BLaER1 treated with 17β-estradiol and CSF1 and Interleukin-3, amounts not matched to agents 10 nM and 100 nM (cell line): ENCODE measurements around the gene ARPC3.
A peak's percentile ranks its signal among the peaks of the same experiment; 100 is the strongest.
"Not testable (repeated sequence)": the region's sequence is repeated elsewhere in the genome, so short reads cannot be mapped to it uniquely, and the experiment has no call there.

ENCODE experiments used
- H3K27ac ChIP-seq, 11 experiments: shearing (Covaris generic); formaldehyde crosslinking; 2 replicates each; pipeline ENCODE4 v1.8.1; 2022
- H3K27me3 ChIP-seq, 11 experiments: shearing (Covaris generic); formaldehyde crosslinking; 2 replicates each; pipeline ENCODE4 v1.8.1; 2022
- H3K36me3 ChIP-seq, 11 experiments: shearing (Covaris generic); formaldehyde crosslinking; 2 replicates each; pipeline ENCODE4 v1.8.1; 2022
- H3K4me1 ChIP-seq, 10 experiments: shearing (Covaris generic); formaldehyde crosslinking; 2 replicates each; pipeline ENCODE4 v1.8.1; 2022
- H3K4me2 ChIP-seq, 11 experiments: shearing (Covaris generic); formaldehyde crosslinking; 2 replicates each; pipeline ENCODE4 v1.8.1; 2022
- H3K4me3 ChIP-seq, 10 experiments: shearing (Covaris generic); formaldehyde crosslinking; 2 replicates each; pipeline ENCODE4 v1.8.1; 2022
- H3K9ac ChIP-seq, 11 experiments: shearing (Covaris generic); formaldehyde crosslinking; 2 replicates each; pipeline ENCODE4 v1.8.1; 2022
- H3K9me3 ChIP-seq, 11 experiments: shearing (Covaris generic); formaldehyde crosslinking; replicated peaks in 1 of 11; 2 replicates each; pipeline ENCODE4 v1.8.1; 2022
- H4K20me1 ChIP-seq, 11 experiments: shearing (Covaris generic); formaldehyde crosslinking; 2 replicates each; pipeline ENCODE4 v1.8.1; 2022
- Cebpa-rat ChIP-seq, 11 experiments: shearing (Covaris generic); IDR thresholded peaks; 2 replicates each; pipeline ENCODE4 v1.8.1; 2022

Gene ARPC3

DNA sequence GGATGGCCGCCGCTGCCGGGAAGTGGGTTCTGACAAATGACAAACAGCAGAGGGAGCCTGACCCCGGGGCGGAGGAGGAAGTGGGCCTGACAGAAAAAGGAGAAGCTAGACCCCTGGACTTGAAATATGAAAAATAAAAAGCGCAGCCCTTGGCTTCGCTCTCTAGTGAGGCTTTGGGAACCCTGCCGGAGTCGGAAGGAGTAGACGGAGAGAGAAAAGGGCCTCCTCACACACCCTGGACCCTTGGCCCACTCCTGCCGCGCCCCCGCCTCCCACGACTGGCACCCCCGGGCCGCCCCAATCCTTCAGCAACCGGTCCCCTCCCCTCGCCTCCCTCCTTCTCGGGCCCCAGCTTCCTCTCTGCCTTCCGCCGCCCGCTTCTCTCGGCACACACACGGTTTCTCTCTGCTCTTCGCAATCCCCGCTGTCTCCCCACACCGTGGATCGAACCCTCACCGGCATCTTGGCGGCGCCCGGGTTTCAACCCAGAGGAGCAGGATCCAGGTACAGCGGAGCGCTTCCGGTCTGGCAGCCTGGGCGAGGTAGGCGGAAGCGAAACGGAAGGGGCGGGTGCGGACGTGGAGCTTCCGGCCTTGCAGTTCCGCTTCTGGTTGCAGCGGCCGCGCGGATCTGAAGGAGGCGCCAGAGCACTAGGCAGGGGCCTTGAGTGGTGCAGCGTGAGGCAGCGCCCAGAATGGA, at the start of gene ARPC3:
ARPC3 (minus strand) TSS at position 539 of the 699 bp plus-strand sequence; CDS start at position 462, 77 bp downstream.
- Histone ChIP-seq H3K4me3 (peak within 1 kb of the TSS; percentile 75 to 91 (median 79)), H3K27me3 (no peaks in the 10 kb centered on the region), H3K36me3 (peaks cover 46 to 86% (median 79%) of the 10 kb centered on the region in 11 experiments), H4K20me1 (peaks cover 32 to 46% (median 40%) of the 10 kb centered on the region in 11 experiments; a peak in 20 of 22 replicates), H3K4me1 (peaks cover 23 to 86% (median 65%) of the 10 kb centered on the region in 10 experiments), H3K9me3 (no peaks in the 10 kb centered on the region), H3K4me2 (peak within 1 kb of the TSS; percentile 88 to 99 (median 94)), H3K27ac (peak within 1 kb of the TSS; percentile 96 to 100 (median 99)), H3K9ac (peak within 1 kb of the TSS; percentile 94 to 100 (median 98))
- TF ChIP-seq Cebpa-rat (IDR thresholded peaks at IDR 0.05), result no peak

DNA sequence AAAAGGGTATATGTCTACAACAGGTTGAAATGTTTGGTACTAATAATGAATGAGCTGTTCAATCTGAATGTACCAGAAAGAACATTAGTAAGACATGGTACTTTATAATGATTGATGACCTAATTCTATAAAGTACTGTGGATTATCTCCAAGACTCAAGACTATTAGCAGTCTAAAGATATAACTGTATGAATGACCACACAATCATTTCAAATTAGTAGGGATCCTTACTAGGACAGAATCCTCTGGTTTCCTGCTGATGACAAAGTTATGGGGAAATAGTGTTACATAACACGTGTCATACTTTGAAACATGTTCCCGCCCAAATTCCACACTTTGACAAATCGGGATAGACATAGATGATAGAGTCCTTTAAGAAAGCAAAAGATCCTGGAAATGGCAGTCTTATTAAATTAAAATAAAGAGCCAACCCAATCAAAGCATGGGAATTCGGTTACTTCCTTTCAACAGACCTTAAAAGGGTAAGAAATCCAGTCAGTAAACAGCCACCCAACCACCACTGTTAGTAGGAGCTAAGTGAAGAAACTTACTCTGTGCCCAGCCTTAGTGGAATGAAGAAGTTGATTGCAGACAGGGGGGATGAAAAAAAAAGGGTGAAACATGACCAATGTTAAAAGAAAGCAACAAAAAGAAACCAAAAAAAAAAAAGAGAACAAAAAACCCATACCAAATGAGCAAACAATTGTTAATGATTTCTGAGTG, 49.0 kb upstream of the ARPC3 start:
- Histone ChIP-seq H3K4me3 (peak overlapping the region in 3 of 10 experiments; percentile 72 to 89 (median 85); a peak in 5 of 20 replicates), H3K27me3 (no peaks in the 10 kb centered on the region), H3K4me1 (peaks cover 21 to 41% (median 32%) of the 10 kb centered on the region in 10 experiments), H3K27ac (peak overlapping the region in 10 of 11 experiments; percentile 3 to 98 (median 98); a peak in 15 of 22 replicates), H4K20me1 (peaks cover 0 to 48% (median 5%) of the 10 kb centered on the region in 11 experiments; a peak in 8 of 22 replicates), H3K4me2 (peak overlapping the region in 9 of 11 experiments; percentile 6 to 97 (median 83); a peak in 14 of 22 replicates), H3K9ac (peak overlapping the region in 7 of 11 experiments; percentile 13 to 98 (median 52); a peak in 12 of 22 replicates), H3K36me3 (peaks cover 25 to 64% (median 43%) of the 10 kb centered on the region in 11 experiments), H3K9me3 (no peaks in the 10 kb centered on the region)
- no peak for TF ChIP-seq Cebpa-rat (IDR thresholded peaks at IDR 0.05)

DNA sequence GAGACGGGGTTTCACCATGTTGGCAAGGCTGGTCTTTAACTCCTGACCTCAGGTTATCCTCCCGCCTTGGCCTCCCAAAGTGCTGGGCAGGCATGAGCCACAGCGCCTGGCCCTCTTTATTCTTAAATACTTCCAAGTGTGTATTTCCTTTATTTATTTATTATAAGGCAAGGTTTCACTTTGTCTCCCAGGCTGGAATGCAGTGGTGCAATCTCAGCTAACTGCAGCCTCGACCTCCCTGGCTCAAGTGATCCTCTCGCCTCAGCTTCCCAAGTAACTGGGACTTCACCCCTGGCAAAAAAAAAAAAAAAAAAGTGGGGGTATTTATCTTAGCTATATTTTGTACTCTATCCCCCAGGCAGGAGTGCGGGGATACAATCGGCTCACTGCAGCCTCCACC, 25.3 kb upstream of the ARPC3 start:
- TF ChIP-seq Cebpa-rat (IDR thresholded peaks at IDR 0.05), result no peak
- Histone ChIP-seq H3K27me3 (no peaks in the 10 kb centered on the region), H3K27ac (no peak overlapping the region), H3K9ac (no peak overlapping the region), H3K4me1 (peaks cover 10 to 29% (median 20%) of the 10 kb centered on the region in 10 experiments; a peak in 19 of 20 replicates), H3K4me3 (no peak overlapping the region), H3K9me3 (no peaks in the 10 kb centered on the region), H4K20me1 (peaks cover 0 to 29% (median 6%) of the 10 kb centered on the region in 11 experiments; a peak in 8 of 22 replicates), H3K4me2 (no peak overlapping the region), H3K36me3 (peaks cover 19 to 100% (median 79%) of the 10 kb centered on the region in 11 experiments)

DNA sequence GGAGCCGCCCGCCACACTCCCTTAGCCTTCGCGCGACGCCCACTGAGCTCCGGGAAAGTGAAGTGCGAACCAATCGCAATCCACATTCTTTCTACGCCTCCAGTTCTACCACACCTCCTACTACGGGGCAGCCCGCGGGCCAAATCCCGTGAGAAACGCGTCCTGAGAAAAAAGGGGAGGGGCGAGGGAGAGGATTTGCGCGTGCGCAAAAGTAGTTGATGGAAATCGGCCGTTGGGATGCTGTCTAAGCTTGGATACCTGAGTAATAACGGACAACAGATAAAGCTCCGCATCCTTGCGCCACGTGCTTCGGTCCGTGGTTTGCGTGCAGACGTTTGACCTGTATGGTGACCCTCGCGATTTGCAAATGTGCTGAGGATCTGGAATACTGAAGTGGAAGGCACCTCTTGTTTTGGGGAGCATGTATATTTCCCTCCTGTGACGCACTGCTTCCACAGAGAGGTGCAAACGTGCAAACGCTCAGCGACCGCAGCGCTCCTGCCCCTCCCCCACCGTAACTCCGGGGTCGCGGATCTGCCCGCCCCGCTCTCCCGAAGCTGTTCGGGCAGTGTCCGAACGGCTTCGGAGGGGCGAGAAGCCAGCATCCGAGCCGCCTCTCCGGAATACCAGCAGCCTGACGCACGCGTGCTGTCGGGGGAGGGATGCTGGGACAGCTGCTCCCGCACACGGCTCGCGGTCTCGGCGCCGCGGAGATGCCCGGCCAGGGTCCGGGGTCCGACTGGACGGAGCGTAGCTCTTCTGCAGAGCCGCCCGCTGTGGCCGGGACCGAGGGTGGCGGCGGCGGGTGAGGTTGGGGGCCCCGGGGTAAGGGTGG, 18.3 kb upstream of the ARPC3 start, which contains the start of the genes FAM216A and GPN3:
FAM216A (plus strand) TSS at position 632 of the 835 bp plus-strand sequence; CDS start at position 663, 31 bp downstream.
GPN3 (minus strand) TSS at position 44 of the 835 bp plus-strand sequence. CDS start 54 bp downstream, outside the sequence.
- Histone ChIP-seq H3K4me2 (peak within 1 kb of the TSS; percentile 85 to 95 (median 93)), H3K27me3 (no peaks in the 10 kb centered on the region), H3K27ac (peak within 1 kb of the TSS; percentile 75 to 100 (median 98)), H3K36me3 (peaks cover 24 to 60% (median 37%) of the 10 kb centered on the region in 11 experiments), H4K20me1 (peaks cover 0 to 12% (median 0%) of the 10 kb centered on the region in 11 experiments; a peak in 2 of 22 replicates), H3K9ac (peak within 1 kb of the TSS; percentile 89 to 99 (median 97)), H3K9me3 (no peaks in the 10 kb centered on the region), H3K4me1 (peaks cover 32 to 74% (median 58%) of the 10 kb centered on the region in 10 experiments), H3K4me3 (peak within 1 kb of the TSS; percentile 73 to 90 (median 81))
- no peak for TF ChIP-seq Cebpa-rat (IDR thresholded peaks at IDR 0.05)

DNA sequence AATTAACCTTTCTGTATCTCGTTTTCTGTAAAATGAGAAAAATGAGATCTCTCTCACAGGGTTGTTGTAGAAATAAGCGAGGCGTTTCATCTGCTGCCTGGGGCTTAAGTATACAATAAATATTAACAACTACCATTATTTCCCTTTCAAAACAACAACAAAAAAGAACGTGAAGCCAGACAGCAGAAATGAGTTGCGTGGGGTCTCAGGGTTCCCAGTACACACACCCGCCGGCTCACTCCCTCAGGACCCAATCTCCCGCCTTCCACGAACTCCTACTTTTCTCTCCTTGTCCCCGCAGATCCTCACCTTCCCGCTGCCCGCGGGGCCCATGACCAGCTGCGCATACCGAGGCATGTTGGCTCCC, 17.7 kb upstream of the ARPC3 start:
- Histone ChIP-seq H3K27ac (peak overlapping the region; percentile 70 to 100 (median 98)), H3K36me3 (peaks cover 27 to 60% (median 38%) of the 10 kb centered on the region in 11 experiments), H4K20me1 (peaks cover 0 to 12% (median 0%) of the 10 kb centered on the region in 11 experiments; a peak in 2 of 22 replicates), H3K9me3 (no peaks in the 10 kb centered on the region), H3K4me3 (peak overlapping the region; percentile 73 to 90 (median 81)), H3K27me3 (no peaks in the 10 kb centered on the region), H3K9ac (peak overlapping the region; percentile 89 to 99 (median 97)), H3K4me1 (peaks cover 29 to 70% (median 54%) of the 10 kb centered on the region in 10 experiments), H3K4me2 (peak overlapping the region; percentile 82 to 95 (median 93))
- TF ChIP-seq Cebpa-rat (IDR thresholded peaks at IDR 0.05), result no peak

DNA sequence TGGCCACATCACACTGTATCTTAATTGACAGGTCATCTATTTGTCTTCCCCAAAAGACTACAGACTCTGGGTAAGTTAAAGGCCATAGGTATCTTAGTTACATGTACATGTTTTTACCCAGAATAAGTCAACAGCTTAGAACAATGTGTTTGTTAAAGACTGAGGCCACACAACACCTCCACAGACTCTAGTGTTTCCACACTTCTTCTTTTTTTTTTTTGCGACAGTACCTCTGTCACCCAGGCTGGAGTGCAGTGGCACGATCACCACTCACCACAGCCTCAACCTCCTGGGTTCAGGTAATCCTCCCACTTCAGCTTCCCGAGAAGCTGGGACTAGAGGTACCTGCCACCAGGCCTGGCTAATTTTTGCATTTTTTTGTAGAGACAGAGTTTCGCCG, 16.7 kb upstream of the ARPC3 start:
- no peaks in the 10 kb centered on the region for H3K9me3 ChIP-seq
- H3K27ac ChIP-seq, result peak overlapping the region; percentile 1 to 100 (median 98); a peak in 21 of 22 replicates
- H3K27me3 ChIP-seq, result no peaks in the 10 kb centered on the region
- H3K4me3 ChIP-seq, result peak overlapping the region; percentile 73 to 90 (median 81)
- H3K9ac ChIP-seq, result peak overlapping the region; percentile 89 to 99 (median 97)
- H3K4me2 ChIP-seq, result peak overlapping the region; percentile 82 to 95 (median 93)
- H4K20me1 ChIP-seq, result peaks cover 0 to 12% (median 0%) of the 10 kb centered on the region in 11 experiments; a peak in 2 of 22 replicates
- no peak for TF ChIP-seq Cebpa-rat (IDR thresholded peaks at IDR 0.05)
- peaks cover 37 to 63% (median 45%) of the 10 kb centered on the region in 11 experiments for H3K36me3 ChIP-seq
- H3K4me1 ChIP-seq, result peaks cover 26 to 69% (median 48%) of the 10 kb centered on the region in 10 experiments

DNA sequence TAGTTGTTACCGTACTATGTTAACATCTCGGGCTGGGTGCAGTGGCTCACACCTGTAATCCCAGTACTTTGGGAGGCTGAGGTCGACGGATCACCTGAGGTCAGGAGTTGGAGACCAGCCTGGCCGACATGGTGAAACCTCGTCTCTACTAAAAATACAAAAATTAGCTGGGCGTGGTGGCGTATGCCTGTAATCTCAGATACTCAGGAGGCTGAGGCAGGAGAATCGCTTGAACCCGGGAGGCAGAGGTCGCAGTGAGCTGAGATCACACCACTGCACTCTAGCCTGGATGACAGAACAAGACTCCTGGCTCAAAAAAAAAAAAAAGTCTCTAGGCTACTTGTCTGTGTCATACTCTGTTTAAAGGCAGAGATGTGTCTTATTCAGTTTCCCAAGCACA, 15.6 kb upstream of the ARPC3 start:
- H3K27me3 ChIP-seq, result not testable (repeated sequence)
- H3K4me1 ChIP-seq, result peaks cover 26 to 66% (median 46%) of the 10 kb centered on the region in 10 experiments
- peaks cover 47 to 65% (median 55%) of the 10 kb centered on the region in 11 experiments for H3K36me3 ChIP-seq

More for the DNA sequence above, 15.6 kb upstream of the ARPC3 start:
- not testable (repeated sequence) for H3K9me3 ChIP-seq, H3K4me3 ChIP-seq
- H4K20me1 ChIP-seq, result peaks cover 0 to 12% (median 0%) of the 10 kb centered on the region in 11 experiments; a peak in 2 of 22 replicates
- H3K27ac ChIP-seq, result peak overlapping the region in 4 of 11 experiments; percentile 97 to 100 (median 98); a peak in 5 of 22 replicates
- peak overlapping the region in 7 of 11 experiments; percentile 82 to 95 (median 93); a peak in 10 of 22 replicates for H3K4me2 ChIP-seq
- H3K9ac ChIP-seq, result peak overlapping the region; percentile 8 to 99 (median 96); a peak in 15 of 22 replicates
